ENCODE measurements around the gene DOCK1.
"Not testable (repeated sequence)": the region's sequence is repeated elsewhere in the genome, so short reads cannot be mapped to it uniquely, and the experiment has no call there.

DOCK1 gene

GRCh38 chr10:127279334-127279774 lies 374.1 kb downstream of the DOCK1 start:
- DNase-seq (ENCODE audit: low read depth), result no peak

GRCh38 chr10:127280446-127280845 lies 375.2 kb downstream of the DOCK1 start:
- no peak for DNase-seq (ENCODE audit: low read depth)

GRCh38 chr10:127283017-127283416 lies 377.8 kb downstream of the DOCK1 start:
- DNase-seq (ENCODE audit: low read depth), result no peak

GRCh38 chr10:127283576-127283975 lies 378.3 kb downstream of the DOCK1 start:
- no peak for DNase-seq (ENCODE audit: low read depth)

- no peak for DNase-seq (ENCODE audit: low read depth)
Observed at GRCh38 chr10:127290850-127291249, 385.6 kb downstream of the DOCK1 start.

GRCh38 chr10:127291329-127291728 lies 386.1 kb downstream of the DOCK1 start:
- no peak for DNase-seq (ENCODE audit: low read depth)

GRCh38 chr10:127292888-127293287 lies 387.7 kb downstream of the DOCK1 start:
- DNase-seq (ENCODE audit: low read depth), result no peak

- peak; percentile 10 for DNase-seq (ENCODE audit: low read depth)
Observed at GRCh38 chr10:127293640-127294039, 388.4 kb downstream of the DOCK1 start.

GRCh38 chr10:127296696-127297095 lies 391.5 kb downstream of the DOCK1 start:
- no peak for DNase-seq (ENCODE audit: low read depth)

GRCh38 chr10:127298381-127298780 lies 393.2 kb downstream of the DOCK1 start:
- no peak for DNase-seq (ENCODE audit: low read depth)

- not testable (repeated sequence) for DNase-seq (ENCODE audit: low read depth)
Observed at GRCh38 chr10:127299192-127299591, 394.0 kb downstream of the DOCK1 start.

- no peak for DNase-seq (ENCODE audit: low read depth)
Observed at GRCh38 chr10:127299956-127300689, 394.9 kb downstream of the DOCK1 start.

GRCh38 chr10:127300868-127301321 lies 395.7 kb downstream of the DOCK1 start:
- no peak for DNase-seq (ENCODE audit: low read depth)

GRCh38 chr10:127302343-127302742 lies 397.1 kb downstream of the DOCK1 start:
- no peak for DNase-seq (ENCODE audit: low read depth)

GRCh38 chr10:127303105-127303504 lies 397.9 kb downstream of the DOCK1 start:
- no peak for DNase-seq (ENCODE audit: low read depth)

- DNase-seq (ENCODE audit: low read depth), result no peak
Observed at GRCh38 chr10:127303746-127304145, 398.5 kb downstream of the DOCK1 start.

- DNase-seq (ENCODE audit: low read depth), result no peak
Observed at GRCh38 chr10:127306479-127306878, 401.3 kb downstream of the DOCK1 start.

- DNase-seq (ENCODE audit: low read depth), result no peak
Observed at GRCh38 chr10:127307338-127307737, 402.1 kb downstream of the DOCK1 start.

- DNase-seq (ENCODE audit: low read depth), result no peak
Observed at GRCh38 chr10:127308031-127308430, 402.8 kb downstream of the DOCK1 start.

- not testable (repeated sequence) for DNase-seq (ENCODE audit: low read depth)
Observed at GRCh38 chr10:127309619-127310018, 404.4 kb downstream of the DOCK1 start.

GRCh38 chr10:127310430-127310829 lies 405.2 kb downstream of the DOCK1 start:
- DNase-seq (ENCODE audit: low read depth), result no peak

GRCh38 chr10:127310923-127311322 lies 405.7 kb downstream of the DOCK1 start:
- no peak for DNase-seq (ENCODE audit: low read depth)

- DNase-seq (ENCODE audit: low read depth), result no peak
Observed at GRCh38 chr10:127313996-127314700, 408.9 kb downstream of the DOCK1 start.

Data from stimulated activated CD4-positive, alpha-beta T cell treated with anti-CD3 and anti-CD28 coated beads, Interleukin-2, amount 100 ng/mL, for 4 hours (primary cell).